Effector memory CD4-positive, alpha-beta T cell (primary cell): ENCODE results near the gene CNN3.

Source experiments
- DNase-seq, 3 donors: peaks; one replicate each; pipeline ENCODE4 v3.0.0-alpha.2; 2020
- H3K27ac ChIP-seq: 2 replicates; pipeline ENCODE4 v1.7.0; 2013; ENCODE audit warnings: mild to moderate bottlenecking, low read length, moderate library complexity; ENCODE audit not compliant: insufficient read depth, poor library complexity, severe bottlenecking
- H3K27me3 ChIP-seq: replicated peaks from 2 replicates; pipeline ENCODE4 v1.7.0; 2013; ENCODE audit warnings: mild to moderate bottlenecking, low read length; ENCODE audit not compliant: insufficient read depth, control insufficient read depth, poor library complexity, severe bottlenecking
- H3K36me3 ChIP-seq: 2 replicates; pipeline ENCODE4 v1.7.0; 2013; ENCODE audit warnings: mild to moderate bottlenecking, low read length, moderate library complexity; ENCODE audit not compliant: control insufficient read depth, insufficient read depth
- H3K4me1 ChIP-seq: 2 replicates; pipeline ENCODE4 v1.7.0; 2013; ENCODE audit warnings: low read length, mild to moderate bottlenecking; ENCODE audit not compliant: control insufficient read depth, insufficient read depth, poor library complexity, severe bottlenecking
- H3K4me3 ChIP-seq: 2 replicates; pipeline ENCODE4 v1.7.0; 2013; ENCODE audit warnings: low read length, low read depth, mild to moderate bottlenecking; ENCODE audit not compliant: insufficient read depth, poor library complexity, severe bottlenecking
- H3K9me3 ChIP-seq: 2 replicates; pipeline ENCODE4 v1.7.0; 2013; ENCODE audit warnings: mild to moderate bottlenecking, low read length, moderate library complexity; ENCODE audit not compliant: control insufficient read depth

Gene CNN3

DNA sequence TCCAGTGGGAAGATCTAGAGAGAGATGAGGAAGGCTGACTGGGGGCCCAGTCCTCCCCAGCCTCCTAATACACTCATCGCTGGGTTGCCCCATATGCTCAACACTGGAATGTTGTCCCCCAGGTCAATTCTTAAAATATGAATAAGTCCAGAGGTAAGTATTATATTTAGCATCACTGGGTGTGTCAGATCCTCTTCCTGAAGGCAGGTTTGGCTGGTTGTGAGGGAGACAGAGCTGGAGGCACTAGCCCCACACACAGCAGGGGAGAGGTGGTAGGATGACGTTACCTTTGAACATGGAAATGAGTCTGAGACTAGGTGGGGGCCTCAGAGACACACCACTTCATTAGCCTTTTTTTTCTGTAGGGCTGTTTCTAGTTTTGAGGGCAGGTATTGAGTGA is 64.2 kb downstream of the CNN3 start:
- Histone ChIP-seq H3K4me1 (no peaks in the 10 kb centered on the region), H3K9me3 (no peaks in the 10 kb centered on the region), H3K27me3 (no peaks in the 10 kb centered on the region), H3K27ac (no peak overlapping the region), H3K36me3 (no peaks in the 10 kb centered on the region), H3K4me3 (no peak overlapping the region)
- no peak for DNase-seq

DNA sequence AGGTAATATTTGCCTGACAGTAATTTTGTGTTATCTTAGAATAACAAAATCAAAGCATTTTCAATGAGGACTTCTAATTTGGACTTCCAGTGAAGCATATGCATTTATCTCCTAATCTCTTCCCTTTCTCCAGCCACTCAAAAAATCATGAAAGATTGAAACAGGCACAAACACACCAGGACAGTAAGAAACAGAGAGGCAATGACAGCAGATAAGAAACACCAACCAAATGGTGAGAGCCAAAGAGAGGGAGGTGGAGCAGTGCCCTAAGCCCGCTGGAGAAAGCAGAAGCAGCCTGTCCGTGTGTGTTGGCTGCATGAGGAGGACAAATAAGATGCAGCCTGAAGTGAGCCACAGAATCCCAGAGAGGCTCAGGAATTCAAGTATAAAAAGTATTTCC is 67.7 kb downstream of the CNN3 start:
- Histone ChIP-seq H3K4me1 (no peaks in the 10 kb centered on the region), H3K36me3 (no peaks in the 10 kb centered on the region), H3K27ac (no peak overlapping the region), H3K4me3 (no peak overlapping the region), H3K27me3 (no peaks in the 10 kb centered on the region), H3K9me3 (no peaks in the 10 kb centered on the region)
- DNase-seq = no peak

DNA sequence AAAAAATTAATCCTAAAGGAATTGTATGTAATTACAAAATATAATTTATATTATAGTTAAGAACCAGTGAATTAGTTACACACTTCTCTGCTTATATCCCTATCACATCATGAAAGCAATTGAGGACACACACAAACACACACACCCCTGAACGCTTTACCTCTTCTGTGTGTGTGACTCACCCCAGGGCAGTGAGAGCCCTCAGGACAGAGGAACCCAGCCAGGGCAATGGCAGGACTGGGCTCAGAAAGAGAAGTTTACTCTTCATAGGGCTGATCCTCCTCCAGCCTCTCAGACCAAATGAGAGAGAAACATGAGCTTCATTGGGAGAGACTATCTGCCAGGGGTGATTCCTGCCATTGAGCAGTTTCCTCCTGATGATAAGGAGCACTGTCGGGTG is 68.6 kb downstream of the CNN3 start:
- Histone ChIP-seq H3K4me3 (no peak overlapping the region), H3K4me1 (no peaks in the 10 kb centered on the region)
- no peak for DNase-seq

DNA sequence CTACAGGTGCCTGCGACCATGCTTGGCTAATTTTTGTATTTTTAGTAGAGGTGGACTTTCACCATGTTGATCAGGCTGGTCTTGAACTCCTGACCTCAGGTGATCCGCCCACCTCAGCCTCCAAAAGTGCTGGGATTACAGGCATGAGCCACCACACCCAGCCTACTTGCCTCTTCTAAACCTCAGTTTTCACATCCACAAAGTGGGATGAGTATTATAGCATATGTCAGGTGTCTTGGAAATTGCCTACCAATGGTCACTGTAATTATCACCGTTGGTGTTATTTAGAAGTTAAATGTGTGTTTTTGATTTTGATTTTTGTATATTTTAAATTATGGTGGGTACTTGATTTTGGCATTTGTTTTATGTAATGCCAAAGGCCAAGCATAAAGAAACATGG is 70.0 kb downstream of the CNN3 start:
- H3K27me3 ChIP-seq = no peaks in the 10 kb centered on the region
- no peaks in the 10 kb centered on the region for H3K36me3 ChIP-seq
- no peaks in the 10 kb centered on the region for H3K4me1 ChIP-seq
- no peak overlapping the region for H3K4me3 ChIP-seq
- H3K9me3 ChIP-seq = no peaks in the 10 kb centered on the region
- H3K27ac ChIP-seq = no peak overlapping the region
- DNase-seq = no peak

More for the DNA sequence above, 68.6 kb downstream of the CNN3 start:
- no peaks in the 10 kb centered on the region for H3K9me3 ChIP-seq
- no peak overlapping the region for H3K27ac ChIP-seq
- H3K36me3 ChIP-seq = no peaks in the 10 kb centered on the region
- H3K27me3 ChIP-seq = no peaks in the 10 kb centered on the region

DNA sequence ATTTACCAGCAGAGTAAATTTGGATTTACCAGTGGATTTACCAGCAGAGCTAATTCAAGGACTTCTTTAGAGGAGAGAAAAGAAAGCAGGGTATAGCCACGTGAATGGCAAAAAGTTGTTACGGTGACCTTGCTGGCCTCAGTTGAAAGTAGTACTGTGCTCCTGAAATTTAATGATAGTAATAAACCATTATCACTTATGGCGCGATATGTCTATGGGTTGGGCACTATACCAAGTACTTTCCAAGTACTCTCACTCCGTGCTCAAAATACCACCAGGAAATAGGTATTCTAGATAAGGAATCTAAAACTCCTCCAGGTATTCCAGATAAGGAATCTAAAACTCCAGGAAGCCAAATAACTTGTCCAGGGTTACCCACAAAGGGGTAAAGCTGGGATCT is 70.9 kb downstream of the CNN3 start:
- Histone ChIP-seq H3K27ac (no peak overlapping the region), H3K4me3 (no peak overlapping the region)
- no peak for DNase-seq

DNA sequence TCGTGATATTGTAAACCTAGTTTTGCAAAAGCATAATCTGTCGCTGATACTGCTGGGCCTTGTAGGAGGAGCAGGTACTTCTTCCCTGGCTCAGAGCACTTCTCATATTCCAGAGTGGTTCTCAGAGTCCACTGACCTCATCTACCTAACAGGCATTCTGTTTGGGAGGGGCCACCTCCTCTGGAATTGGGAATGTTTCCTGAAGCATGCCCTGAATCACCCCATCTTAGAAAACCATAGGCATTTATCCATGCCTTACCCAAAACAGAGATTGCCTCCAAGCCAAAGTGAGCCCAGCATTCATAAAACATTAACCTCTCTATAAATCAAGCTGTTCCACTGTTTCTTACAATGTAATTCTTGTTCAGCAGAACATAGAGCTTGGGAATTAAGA is 71.6 kb downstream of the CNN3 start:
- Histone ChIP-seq H3K36me3 (no peaks in the 10 kb centered on the region), H3K4me1 (no peaks in the 10 kb centered on the region), H3K4me3 (no peak overlapping the region), H3K27ac (no peak overlapping the region), H3K9me3 (no peaks in the 10 kb centered on the region), H3K27me3 (no peaks in the 10 kb centered on the region)
- DNase-seq = no peak

More for the DNA sequence above, 70.9 kb downstream of the CNN3 start:
- Histone ChIP-seq H3K4me1 (no peaks in the 10 kb centered on the region), H3K27me3 (no peaks in the 10 kb centered on the region), H3K36me3 (no peaks in the 10 kb centered on the region), H3K9me3 (no peaks in the 10 kb centered on the region)

DNA sequence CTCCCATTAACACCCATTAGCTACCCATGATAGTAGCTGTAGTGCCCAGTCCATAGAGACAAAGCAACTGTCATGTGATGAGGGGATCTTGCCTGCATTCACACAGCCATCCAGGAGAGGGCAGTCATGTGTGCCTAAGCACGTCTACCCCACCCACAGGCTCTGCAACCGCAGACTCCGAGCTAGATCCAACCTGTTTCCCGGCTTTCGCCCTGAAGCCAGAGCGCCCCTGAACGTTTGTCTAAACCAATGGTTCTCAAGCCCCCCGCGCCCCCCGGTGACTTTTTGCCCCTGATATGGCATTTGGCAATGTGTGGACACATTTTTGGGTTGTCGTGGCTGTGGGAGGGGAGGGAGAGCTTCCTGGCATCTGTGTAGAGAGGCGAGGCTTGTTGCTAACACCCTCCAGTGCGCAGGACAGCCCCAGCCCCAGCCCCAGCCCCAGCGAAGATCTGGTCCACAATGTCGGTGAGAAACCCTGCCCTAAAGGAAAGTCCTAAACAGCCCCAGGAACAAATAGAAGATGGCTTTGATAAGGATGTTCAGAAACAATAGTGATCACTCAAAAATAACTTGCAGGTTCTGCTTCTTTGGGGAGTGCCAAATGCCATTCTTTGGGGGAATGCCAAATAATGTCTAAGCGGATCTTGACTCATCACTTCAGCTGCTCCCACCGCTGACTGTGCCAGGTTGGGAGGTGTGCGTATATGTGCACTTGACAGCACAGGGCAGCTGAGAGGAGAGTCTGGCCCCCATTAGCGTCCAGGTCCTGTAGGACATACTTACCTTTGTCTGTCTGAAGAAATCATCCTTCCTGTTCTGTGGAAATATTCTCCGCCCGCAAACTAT is 72.2 kb downstream of the CNN3 start:
- Histone ChIP-seq H3K27ac (no peak overlapping the region), H3K4me1 (no peaks in the 10 kb centered on the region), H3K27me3 (no peaks in the 10 kb centered on the region), H3K4me3 (peak overlapping the region; percentile 46), H3K9me3 (no peaks in the 10 kb centered on the region), H3K36me3 (no peaks in the 10 kb centered on the region)
- peak; percentile 43 to 58 (median 43) for DNase-seq

DNA sequence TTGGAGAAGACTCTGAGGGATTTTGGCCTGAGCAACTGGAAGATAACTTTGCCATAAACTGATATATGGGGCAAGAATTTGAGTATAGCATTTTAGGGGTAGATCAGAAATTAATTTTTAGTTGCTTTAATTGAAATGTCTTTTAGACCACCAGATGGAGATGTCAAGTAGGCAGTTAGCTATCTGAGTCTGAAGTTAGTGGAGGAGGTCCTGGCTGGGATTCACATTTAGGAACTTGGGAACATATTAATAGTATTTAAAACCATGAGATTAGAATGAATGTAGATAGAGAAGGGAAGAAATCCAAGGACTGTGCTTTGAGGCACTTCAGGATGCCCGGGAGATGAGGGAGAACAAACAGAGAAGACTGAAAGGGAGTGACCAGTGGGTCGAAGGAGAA is 74.1 kb downstream of the CNN3 start:
- DNase-seq = no peak
- no peak overlapping the region for H3K4me3 ChIP-seq

DNA sequence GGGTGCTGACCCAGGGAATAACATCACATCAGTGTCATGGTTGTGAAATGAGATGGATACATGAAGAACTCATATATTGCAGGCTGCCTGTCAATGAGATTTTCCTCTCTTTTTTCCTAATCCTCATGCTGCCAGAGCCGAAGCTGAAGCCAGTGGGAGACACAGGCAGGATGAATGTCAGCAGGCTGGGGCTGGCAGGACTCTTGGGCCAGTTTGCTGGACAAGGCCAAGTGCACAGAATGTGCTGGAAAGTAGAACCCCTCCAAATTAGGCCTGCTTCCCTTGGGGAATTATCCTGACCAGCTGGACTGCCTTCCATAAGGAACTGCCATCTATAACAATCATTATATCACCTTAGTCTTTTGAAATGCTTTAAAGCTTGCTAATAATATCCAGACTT is 75.3 kb downstream of the CNN3 start:
- Histone ChIP-seq H3K4me1 (no peaks in the 10 kb centered on the region), H3K27me3 (no peaks in the 10 kb centered on the region), H3K9me3 (no peaks in the 10 kb centered on the region), H3K27ac (no peak overlapping the region), H3K36me3 (no peaks in the 10 kb centered on the region), H3K4me3 (no peak overlapping the region)
- DNase-seq = no peak

More for the DNA sequence above, 74.1 kb downstream of the CNN3 start:
- H3K27me3 ChIP-seq = no peaks in the 10 kb centered on the region
- no peak overlapping the region for H3K27ac ChIP-seq
- no peaks in the 10 kb centered on the region for H3K9me3 ChIP-seq
- no peaks in the 10 kb centered on the region for H3K36me3 ChIP-seq
- H3K4me1 ChIP-seq = no peaks in the 10 kb centered on the region
